HG03558 (cell line): Measurements from ENCODE around the gene KHK.
A peak's percentile ranks its signal among the peaks of the same experiment; 100 is the strongest.

Source experiments
- ATAC-seq: cut with Tn5 transposase; IDR thresholded peaks from one replicate; pipeline ENCODE4 v1.9.1; 2021; ENCODE audit warnings: moderate number of reproducible peaks; ENCODE audit not compliant: unreplicated experiment; ENCODE audit errors: extremely low read depth

The KHK gene

GRCh38 chr2:27086724-27087593 lies at the start of gene KHK:
KHK (plus strand) TSS chr2:27086772; CDS start chr2:27087260, 488 bp downstream.
- no peak for ATAC-seq

- ATAC-seq = no peak
These were observed 48.6 kb upstream of the KHK start for GRCh38 chr2:27038012-27038411.

- no peak for ATAC-seq
These were observed 47.8 kb upstream of the KHK start for GRCh38 chr2:27038631-27039339.

- ATAC-seq = no peak
These were observed 47.1 kb upstream of the KHK start for GRCh38 chr2:27039426-27039825.

GRCh38 chr2:27039871-27040270 lies 46.7 kb upstream of the KHK start:
- ATAC-seq = no peak

GRCh38 chr2:27040282-27040681 lies 46.3 kb upstream of the KHK start:
- no peak for ATAC-seq

- no peak for ATAC-seq
These were observed 44.8 kb upstream of the KHK start for GRCh38 chr2:27041752-27042151.

GRCh38 chr2:27042159-27042661 lies 44.4 kb upstream of the KHK start:
- ATAC-seq = no peak

- no peak for ATAC-seq
These were observed 43.5 kb upstream of the KHK start for GRCh38 chr2:27042985-27043634.

GRCh38 chr2:27049422-27050280 lies 36.9 kb upstream of the KHK start:
- no peak for ATAC-seq

- ATAC-seq = peak; percentile 31
These were observed 36.1 kb upstream of the KHK start for GRCh38 chr2:27050281-27050995.

- ATAC-seq = peak; percentile 37
These were observed 35.3 kb upstream of the KHK start, which contains the start of gene AGBL5 for GRCh38 chr2:27050996-27051901. AGBL5 (plus strand) TSS chr2:27051668; CDS start chr2:27052959, 1,291 bp downstream.

GRCh38 chr2:27051902-27052645 lies 34.5 kb upstream of the KHK start:
- no peak for ATAC-seq

GRCh38 chr2:27053321-27053720 lies 33.3 kb upstream of the KHK start:
- ATAC-seq = no peak

- ATAC-seq = no peak
These were observed 32.8 kb upstream of the KHK start for GRCh38 chr2:27053776-27054175.

- ATAC-seq = no peak
These were observed 31.9 kb upstream of the KHK start for GRCh38 chr2:27054721-27055120.

GRCh38 chr2:27057184-27057583 lies 29.4 kb upstream of the KHK start:
- no peak for ATAC-seq
